ENCODE data around the gene ZNF211. TPM values are rescaled to one million over a fixed set of nuclear protein-coding genes. Genes with fewer than 3 reads are reported as not detected.
A peak's percentile ranks its signal among the peaks of the same experiment; 100 is the strongest.

The ZNF211 gene
- total RNA-seq, 1 experiment from 2014 or later, result 6.7 TPM

DNA sequence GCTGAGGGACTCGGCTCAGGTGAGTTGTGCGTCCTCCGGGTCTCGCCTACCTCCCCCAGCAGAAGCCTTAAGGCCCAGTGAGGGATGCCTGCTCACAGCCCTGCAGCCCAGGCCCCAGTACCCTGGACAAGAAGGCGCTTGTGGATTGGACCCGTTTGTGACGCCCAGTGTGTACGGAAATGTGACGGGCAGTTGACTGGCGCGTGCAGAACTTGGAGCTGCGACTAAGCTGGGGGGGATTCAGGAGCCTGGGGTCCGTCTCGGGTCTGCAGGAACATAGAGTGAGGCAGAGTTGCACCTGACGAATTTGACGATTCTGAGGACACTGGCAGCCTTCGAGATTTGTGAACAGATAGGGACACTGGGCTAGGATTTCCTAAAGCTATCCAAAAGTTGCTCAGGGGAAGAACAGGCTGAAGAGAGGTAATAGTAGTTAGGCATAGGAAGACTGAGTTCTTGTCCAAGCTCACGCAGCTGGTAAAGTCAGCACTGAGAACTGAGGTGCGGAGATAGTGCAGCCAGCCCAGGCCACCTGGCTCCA, 49.3 kb downstream of the ZNF211 start:
- ChIA-PET CTCF (interaction anchor here (1.2 kb wide), 3 partner anchors 50 to 133 kb away, joined by 3 to 7 read pairs (median 4); partner anchors contain the start of genes ZNF211 and ZNF776), RAD21 (ENCODE audit: low non-redundant PET in 1 of 2, low total read pairs in 2 of 2, uncharacterized antibody in 2 of 2, unreplicated experiment in 2 of 2) (no interaction called here), POLR2A (interaction anchor here (1.0 to 1.7 kb wide), 3 partner anchors 64 to 137 kb away, joined by 5 to 10 read pairs (median 5); partner anchors contain the start of genes ZNF552 and ZNF776)
- H3K4me1 ChIP-seq (ENCODE audit: control insufficient read depth in 1 of 2, insufficient read depth in 2 of 2, low read length in 2 of 2), result peaks cover 0 to 12% of the 10 kb centered on the region in 2 experiments; a peak in 3 of 4 replicates
- H3K4me3 ChIP-seq (replicated peaks in 1 of 2; ENCODE audit: low read depth in 1 of 2, low read length in 2 of 2), result peak overlapping the region; percentile 90 to 97
- peak; percentile 37; the same call in 1 of the 2 replicates for ATAC-seq
- H3K9me2 ChIP-seq (ENCODE audit: insufficient read depth), result no peaks in the 10 kb centered on the region
- peak overlapping the region; percentile 96 for H3K4me2 ChIP-seq (ENCODE audit: low read length)
- no TSS peak for BruUV-seq (replicated peaks)
- H3K9ac ChIP-seq (ENCODE audit: low read length), result peak overlapping the region; percentile 75
- peak overlapping the region; percentile 69 for H3K27ac ChIP-seq (ENCODE audit: low read depth, low read length)
- H4K20me1 ChIP-seq (ENCODE audit: insufficient read depth), result no peaks in the 10 kb centered on the region
- DNase-seq (ENCODE audit: low read depth, low spot score), result no peak
- peaks cover 53% of the 10 kb centered on the region for H3K79me2 ChIP-seq (ENCODE audit: insufficient read depth, low read length)
- peaks cover 27 to 49% of the 10 kb centered on the region in 2 experiments; a peak in 3 of 4 replicates for H3K9me3 ChIP-seq (ENCODE audit: control insufficient read depth in 1 of 2, insufficient read depth in 1 of 2, low read depth in 1 of 2, low read length in 2 of 2)
- TF ChIP-seq ZFX (IDR thresholded peaks at IDR 0.05), result no peak; the same call in 1 of the 2 replicates
- TF ChIP-seq RAD21 (IDR thresholded peaks at IDR 0.05; ENCODE audit: low read depth), result no peak
- TF ChIP-seq EZH2phosphoT487 (IDR thresholded peaks at IDR 0.05; ENCODE audit: borderline replicate concordance), result no peak
- no peak for TF ChIP-seq CBX3 (IDR thresholded peaks at IDR 0.05; ENCODE audit: low read depth)
- TF ChIP-seq, protein P1, sequence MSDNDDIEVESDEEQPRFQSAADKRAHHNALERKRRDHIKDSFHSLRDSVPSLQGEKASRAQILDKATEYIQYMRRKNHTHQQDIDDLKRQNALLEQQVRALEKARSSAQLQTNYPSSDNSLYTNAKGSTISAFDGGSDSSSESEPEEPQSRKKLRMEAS (IDR thresholded peaks at IDR 0.05), result no peak
- TF ChIP-seq EGR1 (IDR thresholded peaks at IDR 0.05; ENCODE audit: low read depth), result no peak
- TF ChIP-seq, protein P2, sequence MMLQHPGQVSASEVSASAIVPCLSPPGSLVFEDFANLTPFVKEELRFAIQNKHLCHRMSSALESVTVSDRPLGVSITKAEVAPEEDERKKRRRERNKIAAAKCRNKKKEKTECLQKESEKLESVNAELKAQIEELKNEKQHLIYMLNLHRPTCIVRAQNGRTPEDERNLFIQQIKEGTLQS (IDR thresholded peaks at IDR 0.05), result no peak
- TF ChIP-seq, protein P3, sequence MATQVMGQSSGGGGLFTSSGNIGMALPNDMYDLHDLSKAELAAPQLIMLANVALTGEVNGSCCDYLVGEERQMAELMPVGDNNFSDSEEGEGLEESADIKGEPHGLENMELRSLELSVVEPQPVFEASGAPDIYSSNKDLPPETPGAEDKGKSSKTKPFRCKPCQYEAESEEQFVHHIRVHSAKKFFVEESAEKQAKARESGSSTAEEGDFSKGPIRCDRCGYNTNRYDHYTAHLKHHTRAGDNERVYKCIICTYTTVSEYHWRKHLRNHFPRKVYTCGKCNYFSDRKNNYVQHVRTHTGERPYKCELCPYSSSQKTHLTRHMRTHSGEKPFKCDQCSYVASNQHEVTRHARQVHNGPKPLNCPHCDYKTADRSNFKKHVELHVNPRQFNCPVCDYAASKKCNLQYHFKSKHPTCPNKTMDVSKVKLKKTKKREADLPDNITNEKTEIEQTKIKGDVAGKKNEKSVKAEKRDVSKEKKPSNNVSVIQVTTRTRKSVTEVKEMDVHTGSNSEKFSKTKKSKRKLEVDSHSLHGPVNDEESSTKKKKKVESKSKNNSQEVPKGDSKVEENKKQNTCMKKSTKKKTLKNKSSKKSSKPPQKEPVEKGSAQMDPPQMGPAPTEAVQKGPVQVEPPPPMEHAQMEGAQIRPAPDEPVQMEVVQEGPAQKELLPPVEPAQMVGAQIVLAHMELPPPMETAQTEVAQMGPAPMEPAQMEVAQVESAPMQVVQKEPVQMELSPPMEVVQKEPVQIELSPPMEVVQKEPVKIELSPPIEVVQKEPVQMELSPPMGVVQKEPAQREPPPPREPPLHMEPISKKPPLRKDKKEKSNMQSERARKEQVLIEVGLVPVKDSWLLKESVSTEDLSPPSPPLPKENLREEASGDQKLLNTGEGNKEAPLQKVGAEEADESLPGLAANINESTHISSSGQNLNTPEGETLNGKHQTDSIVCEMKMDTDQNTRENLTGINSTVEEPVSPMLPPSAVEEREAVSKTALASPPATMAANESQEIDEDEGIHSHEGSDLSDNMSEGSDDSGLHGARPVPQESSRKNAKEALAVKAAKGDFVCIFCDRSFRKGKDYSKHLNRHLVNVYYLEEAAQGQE (IDR thresholded peaks at IDR 0.05; ENCODE audit: low read depth), result no peak
- TF ChIP-seq EZH2 (IDR thresholded peaks at IDR 0.05), result no peak
- TF ChIP-seq POLR2AphosphoS5 (IDR thresholded peaks at IDR 0.05; ENCODE audit: low read depth, low read length), result no peak
- TF ChIP-seq ZNF274 (IDR thresholded peaks at IDR 0.05; ENCODE audit: low read depth, low read length), result no peak
- TF ChIP-seq POLR2A (IDR thresholded peaks at IDR 0.05; ENCODE audit: borderline replicate concordance, extremely low read depth, insufficient read depth, insufficient read length), result no peak
- no peak for TF ChIP-seq JUND (IDR thresholded peaks at IDR 0.05)
- no peak for TF ChIP-seq SRF (IDR thresholded peaks at IDR 0.05; ENCODE audit: low read depth)
- TF ChIP-seq FOSL1 (IDR thresholded peaks at IDR 0.05; ENCODE audit: low read depth), result no peak
- no peak overlapping the region for H2AFZ ChIP-seq (ENCODE audit: low read depth, low read length, poor library complexity, severe bottlenecking)
- peaks cover 12 to 40% of the 10 kb centered on the region in 2 experiments for H3K36me3 ChIP-seq (ENCODE audit: control insufficient read depth in 1 of 2, insufficient read depth in 2 of 2, low read length in 2 of 2)
- intact Hi-C loops (cut with micrococcal nuclease), result loop anchor here (5.0 kb wide), 2 partner anchors 65 to 135 kb away; partner anchors contain the start of gene ZNF776
- no peaks in the 10 kb centered on the region for H3K27me3 ChIP-seq (ENCODE audit: insufficient read depth, low read length)

All from HCT116 (cell line).